GM21723 (cell line): ENCODE measurements around the gene FOS.
A peak's percentile ranks its signal among the peaks of the same experiment; 100 is the strongest.
"Not testable (repeated sequence)": the region's sequence is repeated elsewhere in the genome, so short reads cannot be mapped to it uniquely, and the experiment has no call there.

Experiments used
- ATAC-seq: cut with Tn5 transposase; IDR thresholded peaks from one replicate; pipeline ENCODE4 v1.9.1; 2021; ENCODE audit warnings: mild to moderate bottlenecking, moderate library complexity; ENCODE audit not compliant: unreplicated experiment

Gene FOS

DNA sequence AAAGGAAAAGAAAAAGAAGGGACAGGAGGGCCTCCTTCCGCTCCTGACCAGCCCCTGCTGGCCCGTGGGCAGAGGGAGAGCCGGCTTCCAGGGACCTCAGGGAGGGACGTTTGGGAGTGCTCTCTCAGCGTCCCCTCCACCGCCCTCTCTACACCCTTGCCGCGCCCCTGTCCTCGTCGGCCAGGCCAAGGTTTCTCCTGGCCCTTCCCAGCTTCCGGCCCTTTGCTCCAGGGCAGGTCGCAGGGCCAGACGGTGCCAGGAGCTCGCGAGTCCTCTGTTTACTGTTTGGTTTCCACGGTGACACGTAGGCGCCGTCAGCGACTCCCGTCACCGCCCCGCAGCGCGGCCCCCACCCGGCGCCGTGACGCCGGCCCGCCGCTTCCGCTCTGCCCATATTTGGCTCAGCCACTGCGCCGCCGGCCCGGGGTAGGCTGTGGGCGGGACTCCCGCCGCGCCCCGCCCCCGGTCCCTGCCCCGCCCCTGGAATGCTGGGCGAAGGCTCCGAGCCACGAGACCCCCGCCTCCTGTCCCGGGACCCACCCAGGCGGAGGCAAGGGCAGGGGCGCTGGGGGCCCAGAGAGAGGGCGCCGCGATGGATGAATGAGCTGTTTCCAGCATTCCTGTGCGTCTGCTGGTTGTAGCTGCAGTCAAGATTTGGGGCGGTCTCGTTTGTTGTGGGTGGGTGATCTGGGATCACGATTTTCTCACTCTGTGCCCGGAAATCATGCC is 15.5 kb downstream of the FOS start:
- peak; percentile 91 for ATAC-seq

GRCh38 chr14:75294649-75295033 is 16.0 kb downstream of the FOS start:
- no peak for ATAC-seq

- ATAC-seq: no peak
Measured at GRCh38 chr14:75295061-75295461, 16.4 kb downstream of the FOS start.

DNA sequence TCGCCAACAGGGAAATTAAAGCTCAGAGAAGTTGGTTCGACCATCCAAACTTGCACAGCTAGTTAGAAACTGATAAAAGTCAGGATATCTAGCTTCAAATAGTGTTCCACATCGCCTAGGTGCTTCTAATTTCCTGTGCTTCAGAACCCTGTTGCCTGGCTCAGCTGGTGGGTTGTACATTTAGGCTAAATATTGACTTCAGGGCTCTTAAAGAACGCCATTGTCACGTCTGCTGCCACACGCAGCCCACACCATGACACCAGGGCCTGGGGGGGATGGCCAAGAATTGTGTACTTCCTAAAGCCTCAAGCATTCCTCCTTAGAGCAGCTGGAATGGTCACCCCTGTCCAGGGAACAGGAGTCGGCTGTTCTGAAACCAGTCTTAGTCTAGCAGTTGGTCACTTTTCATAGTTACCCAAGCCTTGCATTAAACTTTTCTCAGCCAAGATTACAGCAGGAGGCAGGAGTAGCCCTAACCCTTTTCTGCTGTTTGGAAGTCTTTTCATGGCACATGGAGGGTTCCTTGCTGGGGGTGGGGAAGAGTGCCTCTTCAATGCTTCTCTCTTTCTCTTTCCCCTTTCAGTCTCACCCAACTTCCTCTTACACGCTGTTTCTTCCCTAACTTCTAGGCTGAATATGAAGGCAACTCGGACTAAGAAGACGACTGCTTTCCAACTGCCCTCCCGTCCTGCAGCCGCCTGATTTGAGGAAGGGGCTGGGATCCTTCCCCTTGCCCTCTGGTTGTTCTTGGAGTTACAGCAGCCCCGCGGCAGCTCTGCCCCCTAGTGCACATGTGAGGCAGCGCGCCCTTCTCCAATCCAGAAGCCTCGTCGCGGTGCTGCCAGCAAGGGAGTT is 17.1 kb downstream of the FOS start:
- no peak for ATAC-seq

DNA sequence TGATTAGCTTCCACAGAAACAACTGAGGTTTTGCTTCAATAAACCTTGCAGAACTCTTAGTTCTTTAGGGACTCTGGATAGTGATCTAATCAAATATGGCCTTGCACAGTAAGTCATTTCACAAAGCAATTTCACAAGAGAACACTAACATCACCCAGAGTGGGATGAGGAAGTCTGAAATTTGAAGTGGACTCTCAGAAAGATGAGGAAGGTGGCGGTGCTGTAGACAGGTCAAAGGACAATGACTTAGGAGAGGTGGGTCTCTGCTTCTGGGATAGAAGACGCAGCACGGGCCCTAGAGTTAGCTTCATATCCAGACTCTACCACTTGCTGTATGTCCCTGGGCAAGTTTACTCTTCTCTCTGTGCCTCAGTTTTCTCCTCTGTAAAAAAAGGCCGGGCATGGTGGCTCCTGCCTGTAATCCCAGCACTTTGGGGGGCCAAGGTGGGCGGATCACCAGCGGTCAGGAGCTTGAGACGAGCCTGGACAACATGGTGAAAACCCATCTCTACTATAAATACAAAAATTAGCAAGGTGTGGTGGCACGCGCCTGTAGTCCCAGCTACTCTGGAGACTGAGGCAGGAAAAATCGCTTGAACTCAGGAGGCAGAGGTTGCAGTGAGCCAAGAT is 18.9 kb downstream of the FOS start:
- no peak for ATAC-seq

GRCh38 chr14:75298187-75298965 is 19.7 kb downstream of the FOS start:
- no peak for ATAC-seq

DNA sequence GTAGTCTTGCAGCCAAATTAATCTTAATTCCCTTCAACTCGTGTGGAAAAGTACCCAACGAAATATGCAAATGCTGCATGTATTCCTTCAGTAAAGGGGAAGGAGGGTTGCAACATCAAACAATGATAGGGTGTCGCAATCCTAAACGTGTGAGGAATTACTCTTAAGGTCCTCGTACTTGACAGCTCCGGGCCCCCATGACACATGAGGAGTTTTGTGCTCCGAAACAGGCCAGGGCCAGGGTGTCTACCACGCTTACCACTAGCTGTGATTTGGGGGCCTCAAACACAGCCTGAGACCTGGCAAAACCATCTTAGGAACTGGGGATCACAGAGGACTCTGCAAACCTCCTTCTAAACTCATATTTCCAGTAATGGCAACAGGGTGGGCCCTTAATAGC is 20.4 kb downstream of the FOS start:
- no peak for ATAC-seq

- no peak for ATAC-seq
Measured at GRCh38 chr14:75299576-75299975, 20.9 kb downstream of the FOS start.

DNA sequence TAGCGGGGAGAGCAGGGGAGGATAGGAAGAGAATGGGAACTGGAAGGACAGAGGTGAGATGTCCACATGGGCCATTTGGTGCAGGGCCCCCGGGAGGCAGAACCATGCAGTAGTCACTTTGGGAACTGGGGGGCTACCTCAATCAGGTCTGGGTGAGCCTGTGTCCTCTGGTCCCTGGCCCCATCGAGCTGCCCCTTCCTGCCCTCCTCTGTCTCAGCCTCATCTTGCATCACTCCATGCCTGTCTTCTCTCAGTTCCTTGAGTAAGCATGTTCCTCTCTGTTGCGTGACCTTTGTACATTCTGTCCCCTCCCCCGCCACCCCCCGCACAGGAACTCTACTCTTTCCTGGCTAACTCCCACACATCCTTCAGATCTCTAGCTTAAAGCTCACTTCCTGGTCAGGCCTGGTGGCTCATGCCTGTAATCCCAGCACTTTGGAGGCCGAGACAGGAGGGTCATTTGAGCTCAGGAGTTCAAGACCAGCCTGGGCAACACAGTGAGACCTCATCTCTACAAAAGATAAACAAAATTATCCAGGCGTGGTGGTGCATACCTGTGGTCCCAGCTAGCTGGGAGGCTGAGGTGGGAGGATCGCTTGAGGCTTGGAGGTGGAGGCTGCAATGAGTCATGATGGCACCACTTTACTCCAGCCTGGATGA is 23.2 kb downstream of the FOS start:
- ATAC-seq: no peak

- ATAC-seq: peak; percentile 44
Measured at GRCh38 chr14:75303381-75303789, 24.8 kb downstream of the FOS start.

GRCh38 chr14:75306410-75306809 is 27.8 kb downstream of the FOS start:
- ATAC-seq: not testable (repeated sequence)

- ATAC-seq: peak; percentile 74
Measured at GRCh38 chr14:75306927-75307699, 28.5 kb downstream of the FOS start.

GRCh38 chr14:75307700-75308379 is 29.2 kb downstream of the FOS start:
- no peak for ATAC-seq

- ATAC-seq: not testable (repeated sequence)
Measured at GRCh38 chr14:75308991-75309390, 30.4 kb downstream of the FOS start.

DNA sequence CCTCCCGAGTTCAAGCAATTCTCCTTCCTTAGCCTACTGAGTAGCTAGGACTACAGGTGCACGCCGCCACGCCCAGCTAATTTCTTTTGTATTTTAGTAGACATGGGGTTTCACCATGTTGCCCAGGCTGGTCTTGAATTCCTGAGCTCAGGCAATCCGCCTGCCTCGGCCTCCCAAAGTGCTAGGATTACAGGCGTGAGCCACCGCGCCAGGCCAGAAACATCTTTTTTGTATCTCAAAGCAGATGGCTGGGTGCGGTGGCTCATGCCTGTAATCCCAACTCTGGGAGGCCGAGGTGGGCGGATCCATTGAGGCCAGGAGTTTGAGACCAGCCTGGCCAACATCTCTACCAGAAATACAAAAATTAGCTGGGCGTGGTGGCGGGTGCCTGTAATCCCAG is 30.9 kb downstream of the FOS start:
- not testable (repeated sequence) for ATAC-seq

DNA sequence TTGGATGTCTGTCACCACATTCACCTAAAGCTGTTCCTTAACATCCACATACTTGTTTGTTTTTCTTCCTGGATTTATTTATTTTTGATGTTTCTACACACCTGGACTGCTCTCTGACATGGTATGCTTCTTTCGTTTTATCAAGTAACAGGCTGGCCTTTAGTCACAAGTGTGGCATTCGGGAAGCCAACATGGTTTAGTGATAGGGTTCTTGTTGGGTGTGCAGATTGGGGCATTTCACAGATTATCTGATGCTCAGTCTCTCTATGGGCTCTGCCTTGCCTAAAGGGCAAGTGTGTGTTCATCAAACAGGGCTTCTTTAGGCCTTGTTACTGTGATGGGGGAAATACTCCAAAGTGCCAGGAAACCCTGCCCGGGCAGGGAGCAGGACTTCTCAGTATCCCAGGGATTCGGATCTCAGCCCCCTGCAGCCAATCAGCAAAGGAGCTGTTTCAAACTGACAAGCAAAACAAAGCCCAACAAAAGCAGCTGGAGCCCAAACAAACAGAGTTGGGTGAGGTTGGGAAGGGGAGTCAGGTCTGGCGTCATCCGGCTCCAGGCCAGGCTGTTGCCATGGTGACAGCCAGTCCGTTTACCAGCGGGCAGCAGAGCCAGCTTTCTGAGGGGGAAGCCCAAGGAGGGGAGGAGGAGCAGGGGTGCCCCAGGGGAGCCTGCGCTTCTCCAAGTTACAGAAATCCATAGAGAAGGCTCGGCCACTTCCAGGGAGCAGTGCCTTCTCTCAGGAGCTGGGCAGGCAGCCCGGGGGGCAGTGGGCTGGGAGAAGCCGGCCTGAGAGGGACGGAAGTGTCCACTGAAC is 31.9 kb downstream of the FOS start:
- no peak for ATAC-seq

DNA sequence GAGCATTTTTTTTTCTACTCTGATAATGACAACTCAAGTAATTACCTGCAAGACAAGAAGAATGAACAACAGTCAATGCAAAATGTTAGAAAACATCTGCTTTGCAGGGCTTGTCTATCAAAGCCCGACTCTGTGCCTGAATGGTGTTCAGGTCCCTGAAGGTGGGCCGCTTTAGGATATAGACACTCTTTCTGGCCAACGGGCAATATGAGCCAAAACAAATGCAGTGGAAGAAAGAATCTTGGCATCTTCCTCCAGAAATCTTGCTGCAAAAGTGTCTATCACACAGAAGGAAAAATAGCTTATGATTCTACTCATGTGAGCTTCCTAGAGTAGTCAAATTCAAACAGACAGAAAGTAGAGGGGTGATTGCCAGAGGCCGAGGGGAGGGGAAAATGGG is 32.7 kb downstream of the FOS start:
- no peak for ATAC-seq

DNA sequence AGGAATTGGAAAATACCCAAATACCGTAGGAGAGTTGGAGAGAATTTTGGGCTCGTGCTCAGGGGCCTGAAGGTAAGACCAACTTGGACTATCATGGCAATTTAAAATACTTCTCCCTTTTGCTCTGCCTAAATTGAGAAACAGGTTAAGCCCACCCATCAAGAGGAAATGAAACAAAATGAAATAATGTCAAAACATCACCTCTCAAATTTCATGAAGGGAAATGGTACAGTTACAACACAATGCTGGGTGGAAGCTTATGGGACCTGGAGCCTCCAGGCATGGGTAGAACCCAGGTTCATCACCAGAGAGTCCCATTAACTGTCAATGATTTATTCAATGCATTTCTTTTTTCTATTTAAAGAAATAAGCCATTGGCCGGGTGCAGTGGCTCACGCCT is 33.7 kb downstream of the FOS start:
- no peak for ATAC-seq
